NK-92 (cell line): ENCODE results near the gene RPL18.

Experiments
- DNase-seq: peaks from one replicate; lab custom pipeline; 2025; ENCODE audit not compliant: unreplicated experiment; lab: John Stamatoyannopoulos, UW

Gene RPL18

DNA sequence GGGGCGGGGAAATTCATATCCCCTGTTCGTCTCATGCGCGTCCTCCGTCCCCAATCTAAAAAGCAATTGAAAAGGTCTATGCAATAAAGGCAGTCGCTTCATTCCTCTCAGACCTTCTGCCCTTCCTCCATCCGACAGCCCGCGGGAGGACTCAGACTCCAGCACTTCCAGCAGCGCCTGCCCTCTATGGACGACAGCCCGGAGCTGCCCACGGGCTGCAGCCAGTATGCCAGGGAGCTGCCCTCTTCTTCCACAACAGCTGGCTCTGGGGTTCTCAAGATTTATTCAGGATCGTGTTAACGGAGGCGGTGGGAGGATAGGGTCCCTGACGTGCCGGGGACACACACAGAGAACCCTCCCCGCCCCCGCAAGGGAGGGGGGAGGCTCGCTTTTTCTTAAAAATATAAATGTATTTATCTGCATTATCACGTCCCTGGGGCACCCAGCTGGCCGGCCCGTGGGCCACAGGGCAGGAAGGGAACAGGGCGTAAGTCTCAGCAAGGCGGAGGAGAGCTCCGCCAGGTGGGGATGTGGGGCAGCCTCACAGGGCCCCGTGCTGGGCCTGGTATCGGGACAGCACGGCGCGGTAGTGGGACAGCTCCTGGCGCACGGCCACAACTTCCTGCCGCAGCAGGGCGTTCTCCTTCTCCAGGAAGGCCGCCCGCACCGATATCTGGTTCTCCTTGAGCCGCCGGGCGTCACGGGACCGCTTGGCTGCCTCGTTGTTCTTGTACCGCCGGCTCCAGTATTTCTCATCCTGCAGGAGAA, 11.5 kb upstream of the RPL18 start:
- no peak for DNase-seq

GRCh38 chr19:48629599-48630295, 10.8 kb upstream of the RPL18 start:
- DNase-seq: no peak

- DNase-seq: no peak
These were observed 10.3 kb upstream of the RPL18 start for GRCh38 chr19:48629297-48629598.

GRCh38 chr19:48628486-48629296, 9.7 kb upstream of the RPL18 start:
- DNase-seq: no peak

GRCh38 chr19:48627865-48628314, 8.9 kb upstream of the RPL18 start:
- no peak for DNase-seq

DNA sequence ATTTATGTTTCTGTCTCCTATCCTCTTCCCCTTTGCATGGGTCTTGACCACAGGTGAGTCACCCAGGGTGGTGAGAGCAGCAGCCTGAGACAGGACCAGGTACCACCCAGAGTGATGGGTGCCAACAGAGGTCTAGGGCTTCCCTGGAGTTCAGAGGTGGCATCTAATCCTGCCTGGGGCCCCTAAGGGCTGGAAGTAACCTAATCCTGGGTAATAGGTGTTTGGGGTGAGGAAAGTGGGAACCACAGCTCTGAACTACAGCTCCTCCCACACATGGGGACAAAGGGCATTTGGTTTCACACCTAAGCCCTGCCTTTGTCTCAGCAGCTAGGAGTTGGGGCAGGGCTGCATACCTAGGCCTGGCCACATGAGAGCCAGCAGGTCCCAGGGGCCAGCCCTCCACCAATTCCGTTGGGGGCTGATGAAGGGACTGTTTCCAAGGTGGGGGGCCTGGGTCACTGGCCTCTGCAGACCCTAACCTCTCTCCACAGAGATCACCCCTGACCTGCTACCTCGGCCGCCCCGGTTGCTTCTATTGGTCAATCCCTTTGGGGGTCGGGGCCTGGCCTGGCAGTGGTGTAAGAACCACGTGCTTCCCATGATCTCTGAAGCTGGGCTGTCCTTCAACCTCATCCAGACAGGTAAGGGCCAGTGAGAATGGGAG, 8.4 kb upstream of the RPL18 start:
- no peak for DNase-seq

GRCh38 chr19:48625891-48626327, 6.9 kb upstream of the RPL18 start:
- DNase-seq: no peak

DNA sequence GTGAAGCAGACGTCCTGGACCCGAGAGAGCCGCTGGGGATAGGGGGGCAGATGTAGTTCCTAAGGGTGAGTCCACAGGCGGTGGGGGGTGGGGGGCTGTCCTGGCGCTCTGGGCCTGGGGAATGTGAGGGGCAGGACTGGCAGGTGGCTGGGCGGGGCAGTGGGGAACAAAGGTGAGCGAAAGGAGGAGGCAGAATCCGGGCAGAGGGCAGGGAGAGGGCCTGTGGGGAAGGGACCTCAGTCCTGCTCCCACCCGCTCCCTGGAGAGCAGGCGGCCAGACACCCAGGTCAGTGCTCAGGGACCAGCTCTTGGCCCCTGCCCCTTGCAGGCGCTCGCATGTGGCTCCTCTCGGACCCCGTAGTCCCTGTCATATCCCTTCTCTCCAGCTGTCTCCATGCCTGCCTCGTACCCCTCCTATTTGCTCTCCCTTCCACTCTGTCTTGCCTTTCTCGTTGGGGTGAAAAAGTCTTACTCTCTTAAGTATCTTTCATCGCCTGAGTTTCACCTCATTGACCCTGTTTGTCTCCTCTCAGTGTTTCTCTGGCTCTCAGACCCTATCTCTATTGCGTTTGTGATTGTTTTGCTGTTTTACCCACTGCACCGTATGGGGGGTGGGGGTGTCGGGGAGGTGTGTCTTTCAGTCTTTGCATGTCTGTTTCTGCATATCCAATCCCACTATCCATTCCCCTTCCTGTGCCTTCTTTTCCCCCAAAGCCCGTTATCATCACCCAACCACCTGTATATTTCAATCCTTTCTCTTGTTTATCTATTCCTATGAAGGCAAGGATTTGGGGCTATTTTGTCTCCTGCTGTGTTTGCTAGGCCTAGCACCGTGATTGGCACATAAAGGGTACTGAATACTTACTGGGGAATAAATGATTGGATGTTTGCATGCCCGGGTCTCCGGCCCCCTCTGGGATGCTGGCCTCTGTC, 6.1 kb upstream of the RPL18 start:
- DNase-seq: no peak

- DNase-seq: peak; percentile 51
These were observed 5.2 kb upstream of the RPL18 start for GRCh38 chr19:48624067-48624594.

GRCh38 chr19:48623556-48624066, 4.6 kb upstream of the RPL18 start:
- DNase-seq: no peak

GRCh38 chr19:48619692-48620585, 961 bp upstream of the RPL18 start:
- DNase-seq: no peak

DNA sequence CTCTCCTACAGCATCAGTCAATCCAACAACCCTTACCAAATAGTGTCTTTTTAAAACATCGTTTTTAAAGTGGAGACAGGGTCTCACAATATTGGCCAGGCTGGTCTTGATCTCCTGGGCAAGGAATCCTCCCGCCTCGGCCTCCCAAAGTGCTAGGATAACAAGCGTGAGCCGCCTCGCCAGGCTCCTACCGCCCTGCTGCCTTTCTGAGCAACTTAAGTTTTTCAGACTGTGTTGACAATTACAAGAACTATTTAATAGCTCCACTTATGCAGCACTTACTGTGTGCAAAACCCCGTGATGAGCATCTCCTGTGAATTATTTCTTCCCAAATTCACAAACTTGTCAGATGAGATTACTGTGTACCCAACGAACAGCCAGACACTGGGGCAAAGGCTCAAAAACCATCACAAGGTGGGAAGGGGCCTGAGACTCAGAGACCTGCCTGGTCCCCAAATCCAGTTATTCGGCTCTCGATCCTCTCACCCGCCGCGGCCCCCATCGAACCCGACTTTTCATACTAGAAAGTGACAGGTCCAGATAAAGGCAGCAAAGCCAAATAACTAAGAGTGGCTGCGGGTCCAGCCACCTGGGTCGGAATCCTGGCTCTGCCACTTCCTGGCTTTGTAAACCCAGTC, 581 bp downstream of the RPL18 start:
- DNase-seq: no peak

GRCh38 chr19:48617146-48617937, 1.6 kb downstream of the RPL18 start:
- DNase-seq: no peak

DNA sequence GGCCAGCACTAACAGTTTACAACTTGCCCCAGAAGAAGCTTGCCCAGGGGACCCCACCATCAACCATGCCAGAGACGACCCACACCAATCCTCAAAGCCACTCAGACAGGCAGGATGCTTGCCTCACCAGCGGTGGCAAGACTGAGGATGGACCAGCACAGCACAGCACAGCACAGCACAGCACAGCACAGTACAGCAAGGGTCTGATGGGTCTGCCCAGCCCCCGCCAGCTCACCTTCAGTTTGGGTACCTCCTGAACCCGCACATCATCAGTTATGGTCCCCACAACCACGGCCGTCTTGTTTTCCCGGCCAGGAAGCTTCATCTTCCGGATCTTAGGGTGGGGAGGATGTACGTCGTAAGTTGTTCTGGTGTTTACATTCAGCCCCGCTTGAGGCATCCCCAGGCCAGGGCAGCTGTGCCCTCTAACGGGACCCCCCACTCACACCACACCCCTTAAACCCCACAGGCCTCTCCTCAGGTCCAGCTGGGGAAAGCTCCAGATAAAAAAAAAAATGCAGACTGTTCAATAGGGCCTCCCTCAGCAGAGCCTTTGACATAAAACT, 2.4 kb downstream of the RPL18 start:
- no peak for DNase-seq

DNA sequence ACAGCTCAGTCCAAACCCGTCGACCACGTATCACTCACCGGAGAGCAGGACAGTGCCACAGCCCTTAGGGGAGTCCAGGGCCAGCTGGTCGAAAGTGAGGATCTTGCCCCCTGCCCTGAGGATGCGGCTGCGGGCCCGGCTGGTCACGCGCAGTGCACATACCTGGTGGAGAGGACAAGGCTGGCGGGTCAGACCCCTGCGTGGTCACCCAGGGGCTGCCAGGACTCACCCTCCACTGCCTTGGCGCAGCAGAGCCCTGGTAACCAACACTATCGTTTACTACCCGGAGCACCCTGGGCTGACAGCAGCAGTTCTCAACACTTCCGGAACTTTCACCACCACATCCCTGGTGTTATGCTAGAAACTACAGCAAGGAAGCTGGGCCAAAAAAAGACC, 2.9 kb downstream of the RPL18 start:
- DNase-seq: no peak

GRCh38 chr19:48615231-48616040, 3.5 kb downstream of the RPL18 start:
- no peak for DNase-seq
